AG09309 (cell line): ENCODE results near the gene SRSF5.

Source experiments
- DNase-seq: peaks from one replicate; pipeline ENCODE4 v3.0.0-alpha.2; 2010; ENCODE audit warnings: low read depth
- H3K4me3 ChIP-seq: 2 replicates; pipeline ENCODE4 v1.5.1; 2011; ENCODE audit warnings: mild to moderate bottlenecking, low read depth, low read length, moderate library complexity; ENCODE audit not compliant: control insufficient read depth
- TF ChIP-seq, protein P1 (sequence below): IDR thresholded peaks from 2 replicates; pipeline ENCODE4 v1.5.1; 2011; ENCODE audit warnings: mild to moderate bottlenecking, low read depth, low read length, inconsistent platforms; ENCODE audit not compliant: insufficient read depth, control insufficient read depth; ENCODE audit errors: missing control alignments

SRSF5 gene

DNA sequence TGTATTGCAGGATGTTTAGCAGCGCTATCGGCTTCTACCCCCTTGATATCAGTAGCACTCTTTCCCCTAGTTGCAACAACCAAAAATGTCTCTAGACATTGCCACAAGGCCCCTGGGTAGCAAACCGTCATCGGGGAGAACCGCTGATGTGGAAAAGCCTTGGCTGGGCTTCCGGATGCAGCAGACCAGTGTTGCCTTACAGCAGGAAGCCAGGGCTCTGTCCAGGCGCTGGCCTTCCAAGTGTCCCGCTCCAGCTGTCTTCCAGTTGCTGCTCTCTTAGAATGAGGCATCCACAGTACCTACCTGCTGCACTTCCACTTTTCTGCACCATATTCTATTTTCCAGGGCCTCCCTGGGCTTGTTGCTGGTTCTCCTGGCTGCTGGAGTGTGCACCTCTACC is 52.7 kb downstream of the SRSF5 start:
- DNase-seq = no peak
- TF ChIP-seq, protein P1, sequence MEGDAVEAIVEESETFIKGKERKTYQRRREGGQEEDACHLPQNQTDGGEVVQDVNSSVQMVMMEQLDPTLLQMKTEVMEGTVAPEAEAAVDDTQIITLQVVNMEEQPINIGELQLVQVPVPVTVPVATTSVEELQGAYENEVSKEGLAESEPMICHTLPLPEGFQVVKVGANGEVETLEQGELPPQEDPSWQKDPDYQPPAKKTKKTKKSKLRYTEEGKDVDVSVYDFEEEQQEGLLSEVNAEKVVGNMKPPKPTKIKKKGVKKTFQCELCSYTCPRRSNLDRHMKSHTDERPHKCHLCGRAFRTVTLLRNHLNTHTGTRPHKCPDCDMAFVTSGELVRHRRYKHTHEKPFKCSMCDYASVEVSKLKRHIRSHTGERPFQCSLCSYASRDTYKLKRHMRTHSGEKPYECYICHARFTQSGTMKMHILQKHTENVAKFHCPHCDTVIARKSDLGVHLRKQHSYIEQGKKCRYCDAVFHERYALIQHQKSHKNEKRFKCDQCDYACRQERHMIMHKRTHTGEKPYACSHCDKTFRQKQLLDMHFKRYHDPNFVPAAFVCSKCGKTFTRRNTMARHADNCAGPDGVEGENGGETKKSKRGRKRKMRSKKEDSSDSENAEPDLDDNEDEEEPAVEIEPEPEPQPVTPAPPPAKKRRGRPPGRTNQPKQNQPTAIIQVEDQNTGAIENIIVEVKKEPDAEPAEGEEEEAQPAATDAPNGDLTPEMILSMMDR = no peak
- no peak overlapping the region for H3K4me3 ChIP-seq

DNA sequence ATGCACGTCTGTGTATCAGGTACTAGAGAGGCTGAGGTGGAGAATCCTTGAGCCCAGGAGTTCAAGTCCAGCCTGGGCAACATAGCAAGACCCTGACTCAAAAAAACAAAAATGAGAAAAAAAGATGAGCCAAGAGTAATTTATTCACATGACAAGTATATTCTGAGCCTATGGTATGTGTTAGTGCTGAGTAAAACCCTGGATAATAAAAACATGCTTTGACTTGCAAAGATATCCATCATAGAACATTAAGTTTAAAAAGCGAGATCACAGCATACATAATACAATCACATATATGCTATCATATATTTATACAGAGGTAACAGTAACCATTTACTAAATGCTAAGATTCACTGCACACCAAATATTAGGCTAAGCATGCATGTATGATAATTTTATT is 54.0 kb downstream of the SRSF5 start:
- DNase-seq = no peak
- TF ChIP-seq, protein P1 = no peak
- no peak overlapping the region for H3K4me3 ChIP-seq
